Neural cell (in vitro differentiated cells): Measurements from ENCODE around the gene USB1. TPM values are rescaled to one million over a fixed set of nuclear protein-coding genes. Genes with fewer than 3 reads are reported as not detected.

ENCODE experiments used
- H2AFZ ChIP-seq: fragments of 200-600, 300-800 bp; sonication (generic), shearing (Covaris generic); 2 replicates; pipeline ENCODE4 v1.6.0; 2014; ENCODE audit warnings: low read depth, mild to moderate bottlenecking, antibody characterized with exemption, low read length, moderate library complexity
- H3F3A ChIP-seq: fragments of 200-600 bp; shearing (Covaris generic); 2 replicates; pipeline ENCODE4 v1.6.1; 2016; ENCODE audit warnings: mild to moderate bottlenecking, moderate library complexity, mixed read lengths, antibody characterized with exemption, low read length; ENCODE audit not compliant: insufficient read depth, poor library complexity, severe bottlenecking
- H3K27ac ChIP-seq: fragments of 200-600, 300-800 bp; sonication (generic), shearing (Covaris generic); 2 replicates; pipeline ENCODE4 v1.5.1; 2014; ENCODE audit warnings: mild to moderate bottlenecking, low read length, moderate library complexity
- H3K27me3 ChIP-seq: fragments of 300-800, 200-600 bp; sonication (generic), shearing (Covaris generic); 2 replicates; pipeline ENCODE4 v1.6.0; 2014; ENCODE audit warnings: mild to moderate bottlenecking, low read depth, low read length, moderate library complexity; ENCODE audit not compliant: insufficient read depth
- H3K36me3 ChIP-seq: fragments of 300-800, 200-600 bp; sonication (generic), shearing (Covaris generic); 2 replicates; pipeline ENCODE4 v1.5.1; 2014; ENCODE audit warnings: mild to moderate bottlenecking, antibody characterized with exemption, low read length, moderate library complexity; ENCODE audit not compliant: insufficient read depth
- H3K4me2 ChIP-seq: fragments of 300-800, 200-600 bp; sonication (generic), shearing (Covaris generic); 2 replicates; pipeline ENCODE4 v1.6.0; 2014; ENCODE audit warnings: mild to moderate bottlenecking, low read length
- H3K4me3 ChIP-seq: fragments of 300-800, 200-600 bp; sonication (generic), shearing (Covaris generic); 2 replicates; pipeline ENCODE4 v1.5.1; 2014; ENCODE audit warnings: mild to moderate bottlenecking, low read length, moderate library complexity
- H3K79me2 ChIP-seq: fragments of 200-600 bp; shearing (Covaris generic); replicated peaks from 2 replicates; pipeline ENCODE4 v1.6.0; 2014; ENCODE audit warnings: mild to moderate bottlenecking, low read length, moderate library complexity; ENCODE audit not compliant: insufficient read depth
- H3K9ac ChIP-seq: fragments of 300-800, 200-600 bp; sonication (generic), shearing (Covaris generic); 2 replicates; pipeline ENCODE4 v1.6.1; 2016; ENCODE audit warnings: mild to moderate bottlenecking, low read length, mixed read lengths
- H3K9me2 ChIP-seq: fragments of 200-600 bp; shearing (Covaris generic); 2 replicates; pipeline ENCODE4 v1.6.1; 2016; ENCODE audit warnings: mild to moderate bottlenecking, low read length, mixed read lengths; ENCODE audit not compliant: insufficient read depth
- H3K9me3 ChIP-seq: fragments of 200-600, 300-800 bp; sonication (generic), shearing (Covaris generic); 2 replicates; pipeline ENCODE4 v1.6.1; 2016; ENCODE audit warnings: mild to moderate bottlenecking, mixed run types, low read length, moderate library complexity, mixed read lengths
- H4K20me1 ChIP-seq: fragments of 200-600 bp; shearing (Covaris generic); 2 replicates; pipeline ENCODE4 v1.6.1; 2016; ENCODE audit warnings: mild to moderate bottlenecking, mixed run types; ENCODE audit not compliant: insufficient read depth
- CTCF ChIP-seq: fragments of 450-650 bp; IDR thresholded peaks from 2 replicates; pipeline ENCODE4 v1.5.1; 2014; ENCODE audit warnings: antibody characterized with exemption, mild to moderate bottlenecking, moderate library complexity; ENCODE audit not compliant: poor library complexity, severe bottlenecking
- EP300 ChIP-seq: fragments of 450-650 bp; conservative IDR thresholded peaks from 2 replicates; pipeline ENCODE4 v1.6.1; 2014; ENCODE audit warnings: antibody characterized with exemption, mild to moderate bottlenecking, moderate library complexity; ENCODE audit not compliant: poor library complexity, severe bottlenecking
- EZH2 ChIP-seq: fragments of 200-600, 300-800 bp; shearing (Covaris generic), sonication (generic); IDR thresholded peaks from 2 replicates; pipeline ENCODE4 v1.6.1; 2014; ENCODE audit warnings: antibody characterized with exemption, low read length, borderline replicate concordance, mild to moderate bottlenecking; ENCODE audit not compliant: insufficient read depth, poor library complexity, severe bottlenecking
- MXI1 ChIP-seq: fragments of 450-650 bp; conservative IDR thresholded peaks from 2 replicates; pipeline ENCODE4 v1.6.1; 2014; ENCODE audit warnings: antibody characterized with exemption, mild to moderate bottlenecking; ENCODE audit not compliant: poor library complexity, severe bottlenecking
- POLR2AphosphoS5 ChIP-seq: IDR thresholded peaks from 2 replicates; pipeline ENCODE4 v1.6.1; 2012
- RAD21 ChIP-seq: fragments of 450-650 bp; conservative IDR thresholded peaks from 2 replicates; pipeline ENCODE4 v1.6.1; 2014; ENCODE audit warnings: antibody characterized with exemption, mild to moderate bottlenecking, moderate library complexity
- REST ChIP-seq: IDR thresholded peaks from 2 replicates; pipeline ENCODE4 v1.6.1; 2012; ENCODE audit warnings: borderline replicate concordance
- SMC3 ChIP-seq: fragments of 450-650 bp; conservative IDR thresholded peaks from 2 replicates; pipeline ENCODE4 v1.6.1; 2014; ENCODE audit warnings: antibody characterized with exemption, mild to moderate bottlenecking, moderate library complexity; ENCODE audit not compliant: poor library complexity
- TAF1 ChIP-seq: IDR thresholded peaks from 2 replicates; pipeline ENCODE4 v1.6.1; 2012; ENCODE audit warnings: low read depth
- polyA plus RNA-seq: library from polyadenylated mRNA; depleted of rRNA; stranded (reverse); fragments of >200 nt; gene quantifications from 2 replicates; pipeline ENCODE4 v1.2.3, GENCODE V29; 2014

Gene USB1
- polyA plus RNA-seq, 1 donor from 2014 or later, result 25.7 TPM

- Histone ChIP-seq H3K27ac (no peak overlapping the region), H4K20me1 (peaks cover 7% of the 10 kb centered on the region), H3K9me2 (no peaks in the 10 kb centered on the region), H3K27me3 (no peaks in the 10 kb centered on the region), H3K9ac (no peak overlapping the region), H3K9me3 (no peaks in the 10 kb centered on the region), H3K36me3 (no peaks in the 10 kb centered on the region), H3K4me3 (no peak overlapping the region), H3K79me2 (peaks cover 3% of the 10 kb centered on the region), H2AFZ (no peak overlapping the region), H3F3A (no peaks in the 10 kb centered on the region), H3K4me2 (no peak overlapping the region)
- no peak for TF ChIP-seq REST
- TF ChIP-seq MXI1, result no peak
These were observed 21.6 kb downstream of the USB1 start for GRCh38 chr16:58022601-58023371.

- H3K27ac ChIP-seq, result no peak overlapping the region
- no peaks in the 10 kb centered on the region for H3K9me2 ChIP-seq
- peak overlapping the region; percentile 21 for H2AFZ ChIP-seq
- H3K9ac ChIP-seq, result peak overlapping the region; percentile 75
- H4K20me1 ChIP-seq, result peaks cover 7% of the 10 kb centered on the region
- peaks cover 8% of the 10 kb centered on the region for H3K79me2 ChIP-seq
- H3K9me3 ChIP-seq, result no peaks in the 10 kb centered on the region
- peak overlapping the region; percentile 96 for H3K4me3 ChIP-seq
- TF ChIP-seq TAF1 (no peak), EZH2 (no peak)
- H3K4me2 ChIP-seq, result peak overlapping the region; percentile 39
- no peaks in the 10 kb centered on the region for H3F3A ChIP-seq
- H3K36me3 ChIP-seq, result no peaks in the 10 kb centered on the region
- H3K27me3 ChIP-seq, result no peaks in the 10 kb centered on the region
These were observed 23.5 kb downstream of the USB1 start for GRCh38 chr16:58024486-58025350.

- H3K9me2 ChIP-seq, result no peaks in the 10 kb centered on the region
- H4K20me1 ChIP-seq, result peaks cover 7% of the 10 kb centered on the region
- H3K4me3 ChIP-seq, result peak within 1 kb of the TSS; percentile 96
- peak within 1 kb of the TSS; percentile 75 for H3K9ac ChIP-seq
- TF ChIP-seq REST (no peak), RAD21 (peak; percentile 28), EP300 (peak; percentile 42), POLR2AphosphoS5 (peak; percentile 77), CTCF (no peak), EZH2 (no peak), MXI1 (peak; percentile 47), TAF1 (no peak), SMC3 (peak; percentile 48)
- H3F3A ChIP-seq, result no peaks in the 10 kb centered on the region
- no peaks in the 10 kb centered on the region for H3K9me3 ChIP-seq
- H3K4me2 ChIP-seq, result peak within 1 kb of the TSS; percentile 80
- H3K79me2 ChIP-seq, result peaks cover 8% of the 10 kb centered on the region
- no peaks in the 10 kb centered on the region for H3K36me3 ChIP-seq
- peak within 1 kb of the TSS; percentile 21 for H2AFZ ChIP-seq
- peak within 1 kb of the TSS; percentile 34 for H3K27ac ChIP-seq
- H3K27me3 ChIP-seq, result no peaks in the 10 kb centered on the region
These were observed 24.3 kb downstream of the USB1 start, which contains the start of gene MMP15 for GRCh38 chr16:58025351-58026138. TSS of gene MMP15 (plus strand) at chr16:58025754. CDS start at chr16:58026351, 597 bp downstream.
